NCI-H2196 (cell line): ENCODE results near the gene CHAT.

ENCODE experiments used
- DNase-seq: peaks from one replicate; lab custom pipeline; 2025; ENCODE audit not compliant: unreplicated experiment; lab: John Stamatoyannopoulos, UW

CHAT gene

GRCh38 chr10:49596836-49597235 lies 17.0 kb upstream of the CHAT start:
- DNase-seq, result no peak

DNA sequence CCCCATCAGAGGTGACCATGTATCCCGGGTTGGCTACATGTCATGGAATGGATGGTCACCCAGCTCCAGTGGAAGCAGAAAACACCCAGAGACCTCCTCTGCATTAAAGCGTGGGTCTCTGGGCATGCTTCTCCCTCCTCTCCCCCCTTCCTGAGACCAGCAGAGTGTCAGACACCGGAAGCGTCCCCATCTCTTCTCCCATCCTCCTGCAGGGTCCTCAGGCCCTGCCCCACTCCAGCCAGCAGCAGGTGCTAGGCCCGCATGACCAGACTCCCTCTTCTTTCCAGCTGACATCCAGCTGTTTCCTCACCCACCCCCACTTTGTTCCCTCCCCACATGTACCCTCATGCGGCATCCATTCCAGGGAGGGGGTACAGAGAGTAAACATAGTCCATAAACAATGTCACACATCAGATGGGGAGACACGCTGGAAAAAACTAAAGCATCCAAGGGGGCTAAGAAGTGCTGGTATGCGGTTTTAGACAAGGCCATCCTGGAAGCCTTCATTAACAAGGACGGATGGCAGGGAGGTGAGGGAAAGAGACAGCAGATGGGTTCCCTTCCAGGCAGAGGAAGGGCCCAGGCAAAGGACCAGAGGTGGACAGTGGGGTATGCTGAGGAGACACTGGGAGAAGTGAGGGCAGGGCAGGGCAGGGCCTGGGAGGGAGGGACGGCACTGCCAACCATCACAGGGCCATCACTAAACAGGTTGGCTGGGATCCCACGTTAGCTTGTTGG lies 16.2 kb upstream of the CHAT start:
- no peak for DNase-seq

GRCh38 chr10:49598164-49598856 lies 15.5 kb upstream of the CHAT start:
- DNase-seq, result no peak

DNA sequence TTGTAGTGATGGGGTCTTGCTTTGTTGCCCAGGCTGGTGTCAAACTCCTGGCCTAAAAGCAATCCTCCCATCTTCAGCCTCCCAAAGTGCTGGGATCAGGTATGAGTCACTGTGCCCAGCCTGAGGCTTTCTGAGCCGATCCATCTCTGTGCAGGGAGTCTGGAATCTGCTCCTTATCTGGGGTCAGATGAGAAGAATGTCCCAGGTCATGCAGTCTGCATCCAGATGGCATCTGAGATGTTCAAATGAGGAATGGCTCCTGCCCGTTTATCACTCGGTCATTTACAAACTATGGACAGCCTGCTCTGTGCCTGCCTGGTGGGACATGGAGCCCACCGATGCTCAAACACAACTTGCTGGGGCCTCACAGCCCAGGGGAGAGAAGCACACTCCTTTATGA lies 14.9 kb upstream of the CHAT start:
- DNase-seq, result no peak

GRCh38 chr10:49599546-49599945 lies 14.3 kb upstream of the CHAT start:
- DNase-seq, result no peak

DNA sequence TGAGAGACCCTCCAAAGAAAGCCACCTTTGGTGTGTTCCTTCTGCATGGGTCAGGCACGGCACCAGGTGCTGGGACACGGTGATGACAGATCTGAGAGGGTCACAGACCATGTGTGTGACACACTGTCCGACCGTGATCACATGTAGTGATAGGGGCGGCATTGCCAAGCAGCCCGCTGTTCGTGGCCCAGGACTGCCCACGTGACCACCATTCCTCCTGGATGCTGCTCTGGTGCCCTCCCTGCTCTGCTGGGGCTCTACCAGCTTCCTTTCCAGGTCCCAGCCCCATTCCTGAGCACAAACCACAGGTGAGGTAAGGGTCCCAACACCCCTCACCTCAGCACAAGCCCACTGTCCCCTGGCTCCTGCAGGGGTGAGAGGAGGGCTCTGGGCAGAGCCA lies 13.8 kb upstream of the CHAT start:
- no peak for DNase-seq

DNA sequence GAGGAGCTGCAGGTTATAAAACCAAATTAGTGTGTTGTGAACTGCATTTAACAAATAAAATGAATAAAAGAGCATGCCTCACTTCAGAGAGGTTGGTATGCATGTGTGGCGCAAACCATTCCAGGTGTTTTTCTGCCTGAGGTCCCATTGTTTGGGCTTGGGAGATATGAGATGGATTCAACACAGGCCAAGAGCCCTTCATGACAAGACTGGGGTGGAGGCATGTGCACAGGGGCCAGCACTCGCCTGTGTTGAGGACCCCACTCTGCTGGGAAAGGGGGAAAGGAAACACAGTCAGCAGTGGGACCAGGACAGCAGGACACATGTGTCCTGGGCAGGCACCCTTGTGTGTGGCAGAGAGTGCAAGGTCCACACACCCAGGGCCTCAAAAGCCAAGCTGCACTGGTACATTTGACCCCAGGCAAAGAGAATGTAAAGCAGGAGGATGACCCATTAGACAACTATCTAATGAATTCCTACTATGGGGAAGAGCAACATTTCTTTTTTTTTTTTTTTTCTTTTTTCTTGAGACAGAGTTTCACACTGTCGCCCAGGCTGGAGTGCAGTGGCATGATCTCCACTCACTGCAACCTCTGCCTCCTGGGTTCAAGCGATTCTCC lies 12.9 kb upstream of the CHAT start:
- DNase-seq, result no peak

GRCh38 chr10:49601857-49602256 lies 12.0 kb upstream of the CHAT start:
- no peak for DNase-seq

GRCh38 chr10:49602380-49603023 lies 11.3 kb upstream of the CHAT start:
- DNase-seq, result no peak

DNA sequence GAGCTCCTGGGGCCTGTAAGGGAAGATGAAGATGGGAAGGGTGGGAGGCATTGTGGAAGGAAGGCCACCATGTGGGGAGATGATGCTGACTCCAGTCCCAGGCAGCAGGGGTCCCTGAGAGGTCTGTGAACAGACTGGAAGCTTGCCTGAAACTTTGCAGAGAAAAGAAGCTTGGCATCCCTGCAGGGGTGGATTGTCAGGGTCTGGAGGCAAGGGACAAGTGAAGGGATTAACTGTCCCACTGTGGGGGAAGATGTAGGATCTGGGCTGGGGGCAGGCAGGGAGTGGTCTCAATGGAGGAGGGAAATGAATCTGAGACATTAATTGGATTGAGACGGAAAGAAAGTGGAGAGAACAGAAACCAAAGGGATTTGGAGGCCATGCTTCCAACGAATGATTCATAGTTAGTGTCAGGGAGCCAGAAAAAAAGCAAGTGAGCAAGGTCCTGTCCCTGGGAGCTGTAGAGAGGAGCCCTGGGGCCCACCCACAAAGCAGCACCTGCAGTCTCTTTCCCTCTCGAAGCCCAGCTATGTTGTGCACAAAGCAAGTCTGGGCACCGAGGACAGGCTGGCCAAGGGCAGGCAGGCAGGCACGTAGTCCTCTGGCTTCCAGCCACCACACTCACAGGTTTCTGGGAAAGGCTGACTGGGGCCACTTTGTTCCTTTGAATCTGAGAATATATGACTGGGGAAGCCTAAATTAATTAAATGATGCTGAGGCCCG lies 8.5 kb upstream of the CHAT start:
- DNase-seq, result peak; percentile 29

GRCh38 chr10:49605939-49606509 lies 7.8 kb upstream of the CHAT start:
- peak; percentile 29 for DNase-seq

DNA sequence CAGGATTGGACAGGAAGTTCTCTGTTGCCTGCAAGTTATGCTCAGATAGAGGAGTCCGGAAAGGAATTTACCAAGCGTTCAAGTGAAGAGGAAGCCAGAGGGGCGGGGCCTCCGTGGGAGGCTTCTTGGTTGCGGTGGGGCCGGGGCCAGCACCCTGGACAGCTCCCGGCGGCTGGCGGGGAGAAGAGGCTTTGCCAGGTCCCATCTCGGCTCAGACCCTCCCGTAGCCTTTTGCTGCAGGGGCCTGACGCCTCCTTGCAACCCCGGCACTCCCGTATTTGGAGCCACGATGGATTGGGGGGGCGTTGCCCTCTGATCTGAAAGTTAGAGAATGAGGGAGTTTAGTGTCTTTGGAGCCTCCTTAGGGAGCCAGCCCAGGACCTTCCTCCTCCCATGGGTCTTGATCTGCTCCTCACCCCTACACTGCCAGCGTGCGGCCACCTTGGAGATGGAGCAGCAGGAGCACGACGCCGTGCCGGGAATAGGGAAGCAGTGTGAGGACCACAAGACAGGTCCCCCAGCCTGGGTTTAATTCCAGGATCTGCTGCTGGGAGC lies 6.8 kb upstream of the CHAT start:
- DNase-seq, result no peak

GRCh38 chr10:49608166-49609005 lies 5.5 kb upstream of the CHAT start:
- no peak for DNase-seq

DNA sequence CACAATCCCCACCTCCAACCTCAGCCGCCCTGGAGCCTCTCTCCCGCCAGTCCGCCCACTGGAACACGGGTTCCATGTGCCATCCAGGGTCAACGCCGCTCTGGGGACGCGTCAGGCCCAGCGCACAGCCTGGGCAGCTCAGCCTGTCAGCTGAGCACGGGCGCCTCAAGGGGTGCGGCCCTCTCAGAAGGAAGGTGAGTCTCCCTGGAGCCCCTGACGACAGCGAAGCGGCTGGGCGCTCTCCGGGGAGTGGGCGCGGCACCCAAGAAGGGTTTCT lies 4.9 kb upstream of the CHAT start:
- no peak for DNase-seq

GRCh38 chr10:49609283-49610113 lies 4.3 kb upstream of the CHAT start:
- DNase-seq, result no peak

DNA sequence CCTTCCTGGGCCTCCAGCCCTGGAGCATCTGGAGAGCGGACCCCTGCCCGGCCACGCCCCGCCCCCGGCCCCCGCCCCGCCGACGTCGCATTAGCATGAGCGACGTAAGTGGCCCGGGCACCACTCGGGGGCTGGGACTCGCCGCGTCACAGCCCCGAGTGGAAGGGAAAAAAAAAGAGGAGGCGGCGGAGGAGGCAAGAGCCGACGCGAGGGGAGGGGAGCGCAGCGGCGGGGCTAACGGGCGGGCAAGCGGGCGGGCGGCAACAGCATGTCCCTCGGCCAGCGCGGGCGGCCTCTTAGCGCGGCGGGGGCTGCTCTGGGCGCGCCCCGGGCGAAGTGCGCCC lies 3.8 kb upstream of the CHAT start, which contains the start of gene SLC18A3:
SLC18A3 (plus strand) TSS at position 197 of the 344 bp plus-strand sequence. CDS start 431 bp downstream, outside the sequence.
- DNase-seq, result no peak

DNA sequence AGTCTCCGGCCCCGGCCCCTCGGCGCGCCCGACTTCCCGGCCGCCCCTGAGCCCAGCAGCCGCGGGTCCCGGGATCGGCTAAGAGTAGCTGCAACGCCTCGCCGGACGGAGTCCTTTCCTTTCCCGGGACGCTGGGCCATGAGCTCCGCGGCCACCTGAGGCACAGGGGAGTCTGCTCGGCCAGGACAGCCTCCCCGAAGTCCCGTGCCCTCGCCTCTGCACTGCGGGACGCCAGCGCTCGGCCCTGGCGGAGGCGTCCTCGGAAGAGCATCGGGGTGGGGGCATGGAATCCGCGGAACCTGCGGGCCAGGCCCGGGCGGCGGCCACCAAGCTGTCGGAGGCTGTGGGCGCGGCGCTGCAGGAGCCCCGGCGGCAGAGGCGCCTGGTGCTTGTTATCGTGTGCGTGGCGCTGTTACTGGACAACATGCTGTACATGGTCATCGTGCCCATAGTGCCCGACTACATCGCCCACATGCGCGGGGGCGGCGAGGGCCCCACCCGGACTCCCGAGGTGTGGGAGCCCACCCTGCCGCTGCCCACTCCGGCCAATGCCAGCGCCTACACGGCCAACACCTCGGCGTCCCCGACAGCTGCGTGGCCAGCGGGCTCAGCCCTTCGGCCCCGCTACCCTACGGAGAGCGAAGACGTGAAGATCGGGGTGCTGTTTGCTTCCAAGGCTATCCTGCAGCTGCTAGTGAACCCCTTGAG lies 3.2 kb upstream of the CHAT start:
- DNase-seq, result no peak

DNA sequence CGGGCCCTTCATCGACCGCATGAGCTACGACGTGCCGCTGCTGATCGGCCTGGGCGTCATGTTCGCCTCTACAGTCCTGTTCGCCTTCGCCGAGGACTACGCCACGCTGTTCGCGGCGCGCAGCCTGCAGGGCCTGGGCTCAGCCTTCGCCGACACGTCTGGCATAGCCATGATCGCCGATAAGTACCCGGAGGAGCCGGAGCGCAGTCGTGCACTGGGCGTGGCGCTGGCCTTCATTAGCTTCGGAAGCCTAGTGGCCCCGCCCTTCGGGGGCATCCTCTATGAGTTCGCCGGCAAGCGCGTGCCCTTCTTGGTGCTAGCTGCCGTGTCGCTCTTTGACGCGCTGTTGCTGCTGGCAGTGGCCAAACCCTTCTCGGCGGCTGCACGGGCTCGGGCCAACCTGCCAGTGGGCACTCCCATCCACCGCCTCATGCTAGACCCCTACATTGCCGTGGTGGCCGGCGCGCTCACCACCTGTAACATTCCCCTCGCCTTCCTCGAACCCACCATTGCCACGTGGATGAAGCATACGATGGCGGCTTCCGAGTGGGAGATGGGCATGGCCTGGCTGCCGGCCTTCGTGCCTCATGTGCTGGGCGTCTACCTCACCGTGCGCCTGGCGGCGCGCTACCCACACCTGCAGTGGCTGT lies 2.5 kb upstream of the CHAT start:
- DNase-seq, result no peak
